Colonic mucosa (tissue), 4 donors: ENCODE data around the gene NKAIN1. TPM values are rescaled to one million over a fixed set of nuclear protein-coding genes. Genes with fewer than 3 reads are reported as not detected.

Experiments
- DNase-seq: peaks from one replicate; pipeline ENCODE4 v3.0.0-alpha.2; 2020
- H3K27ac ChIP-seq: fragments of 200-600 bp; one replicate; pipeline ENCODE4 v1.8.0; 2021
- H3K27me3 ChIP-seq: fragments of 200-600 bp; one replicate; pipeline ENCODE4 v1.8.0; 2021
- H3K36me3 ChIP-seq: fragments of 200-600 bp; one replicate; pipeline ENCODE4 v1.8.0; 2021
- H3K4me1 ChIP-seq: fragments of 200-600 bp; one replicate; pipeline ENCODE4 v1.8.0; 2021; ENCODE audit warnings: mild to moderate bottlenecking
- H3K4me3 ChIP-seq: fragments of 200-600 bp; one replicate; pipeline ENCODE4 v1.8.0; 2021
- H3K9ac ChIP-seq, 2 donors: one replicate each; pipeline ENCODE4 v1.7.0; 2013; ENCODE audit warnings: control low read depth in 2 of 2, low read depth in 2 of 2, low read length in 2 of 2
- H3K9me3 ChIP-seq: fragments of 200-600 bp; one replicate; pipeline ENCODE4 v1.8.0; 2021
- intact Hi-C: fragments of 100-400 bp; cut with DNase I; formaldehyde crosslinking; loops from one replicate; pipeline ENCODE4 v1.14.1; 2022
- total RNA-seq, 2 donors: library from RNA; stranded (reverse); fragmentation: NEBNext Ultra II Directional in 1 of 2; extraction: Animal tissue kit (Norgen Biotek cat#: 25700) in 1 of 2; gene quantifications; one replicate each; pipeline ENCODE4 v1.2.1, GENCODE V29; 2021
- TF ChIP-seq, protein P1 (sequence below): fragments of 200-600 bp; IDR thresholded peaks from one replicate; pipeline ENCODE4 v1.8.0; 2022; ENCODE audit warnings: antibody characterized with exemption, mild to moderate bottlenecking
- donor health status: healthy.
- donor health status: DM: no; HTN: no; CAD: no.
- donor health status: DM: no; HTN: no; CAD: no.

NKAIN1 gene
- total RNA-seq, 2 donors from 2014 or later, result 0.20 TPM; not detected in 1

GRCh38 chr1:31154632-31155215 lies 85.0 kb downstream of the NKAIN1 start:
- H3K36me3 ChIP-seq, result no peaks in the 10 kb centered on the region
- H3K27me3 ChIP-seq, result no peaks in the 10 kb centered on the region
- peak overlapping the region; percentile 58 for H3K4me3 ChIP-seq
- DNase-seq, result peak; percentile 90
- TF ChIP-seq, protein P1, sequence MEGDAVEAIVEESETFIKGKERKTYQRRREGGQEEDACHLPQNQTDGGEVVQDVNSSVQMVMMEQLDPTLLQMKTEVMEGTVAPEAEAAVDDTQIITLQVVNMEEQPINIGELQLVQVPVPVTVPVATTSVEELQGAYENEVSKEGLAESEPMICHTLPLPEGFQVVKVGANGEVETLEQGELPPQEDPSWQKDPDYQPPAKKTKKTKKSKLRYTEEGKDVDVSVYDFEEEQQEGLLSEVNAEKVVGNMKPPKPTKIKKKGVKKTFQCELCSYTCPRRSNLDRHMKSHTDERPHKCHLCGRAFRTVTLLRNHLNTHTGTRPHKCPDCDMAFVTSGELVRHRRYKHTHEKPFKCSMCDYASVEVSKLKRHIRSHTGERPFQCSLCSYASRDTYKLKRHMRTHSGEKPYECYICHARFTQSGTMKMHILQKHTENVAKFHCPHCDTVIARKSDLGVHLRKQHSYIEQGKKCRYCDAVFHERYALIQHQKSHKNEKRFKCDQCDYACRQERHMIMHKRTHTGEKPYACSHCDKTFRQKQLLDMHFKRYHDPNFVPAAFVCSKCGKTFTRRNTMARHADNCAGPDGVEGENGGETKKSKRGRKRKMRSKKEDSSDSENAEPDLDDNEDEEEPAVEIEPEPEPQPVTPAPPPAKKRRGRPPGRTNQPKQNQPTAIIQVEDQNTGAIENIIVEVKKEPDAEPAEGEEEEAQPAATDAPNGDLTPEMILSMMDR, result no peak
- H3K27ac ChIP-seq, result peak overlapping the region; percentile 66
- intact Hi-C loops, result no loop called here
- peak overlapping the region; percentile 54 to 74 for H3K9ac ChIP-seq
- H3K9me3 ChIP-seq, result no peaks in the 10 kb centered on the region
- H3K4me1 ChIP-seq, result no peaks in the 10 kb centered on the region

GRCh38 chr1:31154000-31154631 lies 85.6 kb downstream of the NKAIN1 start:
- peak overlapping the region; percentile 65 for H3K27ac ChIP-seq
- no peaks in the 10 kb centered on the region for H3K4me1 ChIP-seq
- H3K36me3 ChIP-seq, result no peaks in the 10 kb centered on the region
- TF ChIP-seq, protein P1, result no peak
- intact Hi-C loops, result no loop called here
- H3K4me3 ChIP-seq, result peak overlapping the region; percentile 58
- no peaks in the 10 kb centered on the region for H3K27me3 ChIP-seq
- peak overlapping the region in 1 of 2 donors; percentile 74 for H3K9ac ChIP-seq
- H3K9me3 ChIP-seq, result no peaks in the 10 kb centered on the region
- DNase-seq, result no peak

DNA sequence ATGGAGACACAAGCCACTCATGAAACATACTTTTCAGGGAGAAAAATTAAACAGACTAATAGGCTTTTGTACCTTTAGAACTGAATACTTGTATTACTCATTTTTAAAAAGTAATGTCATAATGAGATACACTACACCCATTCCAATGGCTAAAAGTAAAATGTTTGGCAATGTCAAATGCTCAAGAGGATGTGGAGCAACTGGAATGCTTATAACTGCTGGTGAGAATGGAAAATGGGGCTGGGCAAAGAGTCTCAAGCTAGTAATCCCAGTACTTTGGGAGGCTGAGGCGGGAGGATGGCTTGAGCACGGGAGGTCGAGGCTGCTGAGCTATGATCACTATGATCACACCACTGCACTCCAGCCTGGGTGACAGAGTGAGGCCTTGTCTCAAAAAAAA lies 86.3 kb downstream of the NKAIN1 start:
- Histone ChIP-seq H3K9ac (no peak overlapping the region), H3K4me1 (no peaks in the 10 kb centered on the region), H3K4me3 (no peak overlapping the region), H3K9me3 (no peaks in the 10 kb centered on the region), H3K36me3 (no peaks in the 10 kb centered on the region), H3K27me3 (no peaks in the 10 kb centered on the region), H3K27ac (no peak overlapping the region)
- no peak for DNase-seq
- TF ChIP-seq, protein P1, result no peak
- intact Hi-C loops, result no loop called here

- no peak for DNase-seq
- Histone ChIP-seq H3K27ac (no peak overlapping the region), H3K27me3 (no peaks in the 10 kb centered on the region), H3K9me3 (no peaks in the 10 kb centered on the region), H3K9ac (no peak overlapping the region), H3K4me1 (no peaks in the 10 kb centered on the region), H3K4me3 (no peak overlapping the region), H3K36me3 (no peaks in the 10 kb centered on the region)
- intact Hi-C loops, result no loop called here
- TF ChIP-seq, protein P1, result no peak
These were observed 87.4 kb downstream of the NKAIN1 start for GRCh38 chr1:31152181-31152795.

DNA sequence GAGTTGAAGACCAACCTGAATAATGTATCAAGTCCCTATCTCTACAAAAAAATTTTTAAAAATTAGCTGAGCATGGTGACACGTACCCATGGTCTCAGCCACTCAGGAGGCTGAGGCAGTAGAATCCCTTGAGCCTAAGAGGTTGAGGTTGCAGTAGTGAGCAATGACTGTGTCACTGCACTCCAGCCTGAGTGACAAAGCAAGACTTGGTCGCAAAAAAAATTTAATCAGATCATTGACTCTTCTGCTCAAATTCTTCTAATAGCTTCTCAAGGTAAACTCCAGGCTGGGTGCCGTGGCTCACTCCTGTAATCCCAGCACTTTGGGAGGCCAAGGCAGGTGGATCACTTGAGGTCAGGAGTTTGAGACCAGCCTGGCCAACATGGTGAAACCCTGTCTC lies 88.3 kb downstream of the NKAIN1 start:
- Histone ChIP-seq H3K27ac (no peak overlapping the region), H3K9me3 (no peaks in the 10 kb centered on the region), H3K36me3 (no peaks in the 10 kb centered on the region), H3K4me3 (no peak overlapping the region), H3K9ac (no peak overlapping the region), H3K4me1 (no peaks in the 10 kb centered on the region), H3K27me3 (no peaks in the 10 kb centered on the region)
- intact Hi-C loops, result no loop called here
- no peak for DNase-seq
- TF ChIP-seq, protein P1, result no peak
